MM.1S (cell line): ENCODE measurements around the gene SLIT3.

Source experiments
- EZH2phosphoT487 ChIP-seq: fragments of 300-600 bp; sonication (generic); IDR thresholded peaks from 2 replicates; pipeline ENCODE4 v1.6.1; 2018; ENCODE audit warnings: antibody characterized with exemption, low read length
- TF ChIP-seq, protein P1 (sequence below): fragments of 300-600 bp; sonication (generic); IDR thresholded peaks from 2 replicates; pipeline ENCODE4 v1.5.1; 2016; ENCODE audit warnings: antibody characterized with exemption, low read length, mixed read lengths

DNA sequence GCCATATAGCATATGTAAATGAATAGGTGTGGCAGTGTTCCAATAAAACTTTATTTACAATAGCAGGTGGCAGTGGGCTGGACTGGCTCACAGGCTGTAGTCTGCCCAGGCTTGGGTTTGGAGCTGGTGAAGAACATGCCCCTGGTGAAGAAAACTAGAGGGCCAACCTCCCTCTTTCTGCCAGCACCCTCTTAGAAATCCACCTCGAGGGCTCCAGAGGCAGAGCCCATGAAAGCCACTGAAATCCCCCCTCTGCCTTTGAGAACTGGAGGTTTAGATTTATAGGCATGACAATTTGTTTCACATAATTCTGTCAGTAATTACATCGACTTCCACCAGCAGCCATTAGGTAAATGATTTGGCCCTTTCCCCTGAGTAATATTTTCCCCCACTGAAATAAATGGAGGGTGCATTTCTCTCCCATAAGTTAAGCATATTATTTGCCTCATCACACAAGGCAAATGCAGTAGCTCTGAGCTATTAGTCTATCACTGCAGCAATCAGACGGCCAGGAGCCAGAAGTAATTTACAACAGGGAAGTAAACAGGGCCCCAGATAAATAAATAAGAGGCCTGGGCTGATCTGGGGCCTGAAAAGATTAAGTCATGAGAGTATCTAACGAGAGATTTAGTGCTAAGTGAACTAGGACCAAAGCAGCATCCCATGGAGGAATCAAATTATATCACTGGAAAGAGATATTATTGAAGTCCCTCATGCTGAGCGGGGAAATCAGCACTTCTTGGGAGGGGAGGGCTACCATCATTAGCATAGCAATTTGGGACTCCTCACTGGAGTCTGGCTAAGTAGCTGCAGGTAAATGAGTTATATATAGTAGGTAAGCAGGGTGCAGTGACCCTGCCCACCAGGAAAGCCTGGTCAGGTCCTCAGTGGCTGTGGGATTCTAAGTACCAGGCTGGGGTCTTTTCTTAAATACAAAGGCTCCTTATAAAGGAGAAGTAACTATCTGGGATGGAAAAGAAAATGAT, 123.9 kb downstream of the SLIT3 start:
- TF ChIP-seq, protein P1, sequence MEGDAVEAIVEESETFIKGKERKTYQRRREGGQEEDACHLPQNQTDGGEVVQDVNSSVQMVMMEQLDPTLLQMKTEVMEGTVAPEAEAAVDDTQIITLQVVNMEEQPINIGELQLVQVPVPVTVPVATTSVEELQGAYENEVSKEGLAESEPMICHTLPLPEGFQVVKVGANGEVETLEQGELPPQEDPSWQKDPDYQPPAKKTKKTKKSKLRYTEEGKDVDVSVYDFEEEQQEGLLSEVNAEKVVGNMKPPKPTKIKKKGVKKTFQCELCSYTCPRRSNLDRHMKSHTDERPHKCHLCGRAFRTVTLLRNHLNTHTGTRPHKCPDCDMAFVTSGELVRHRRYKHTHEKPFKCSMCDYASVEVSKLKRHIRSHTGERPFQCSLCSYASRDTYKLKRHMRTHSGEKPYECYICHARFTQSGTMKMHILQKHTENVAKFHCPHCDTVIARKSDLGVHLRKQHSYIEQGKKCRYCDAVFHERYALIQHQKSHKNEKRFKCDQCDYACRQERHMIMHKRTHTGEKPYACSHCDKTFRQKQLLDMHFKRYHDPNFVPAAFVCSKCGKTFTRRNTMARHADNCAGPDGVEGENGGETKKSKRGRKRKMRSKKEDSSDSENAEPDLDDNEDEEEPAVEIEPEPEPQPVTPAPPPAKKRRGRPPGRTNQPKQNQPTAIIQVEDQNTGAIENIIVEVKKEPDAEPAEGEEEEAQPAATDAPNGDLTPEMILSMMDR, result no peak
- no peak for TF ChIP-seq EZH2phosphoT487
